Raji (cell line): ENCODE results near the gene RAB5B.

Source experiments
- POLR2A ChIP-seq: IDR thresholded peaks from 2 replicates; pipeline ENCODE4 v1.6.1; 2011; ENCODE audit warnings: low read depth, low read length, control low read depth; ENCODE audit not compliant: insufficient read depth

Gene RAB5B

GRCh38 chr12:56018356-56018755 is 44.5 kb downstream of the RAB5B start:
- no peak for TF ChIP-seq POLR2A

DNA sequence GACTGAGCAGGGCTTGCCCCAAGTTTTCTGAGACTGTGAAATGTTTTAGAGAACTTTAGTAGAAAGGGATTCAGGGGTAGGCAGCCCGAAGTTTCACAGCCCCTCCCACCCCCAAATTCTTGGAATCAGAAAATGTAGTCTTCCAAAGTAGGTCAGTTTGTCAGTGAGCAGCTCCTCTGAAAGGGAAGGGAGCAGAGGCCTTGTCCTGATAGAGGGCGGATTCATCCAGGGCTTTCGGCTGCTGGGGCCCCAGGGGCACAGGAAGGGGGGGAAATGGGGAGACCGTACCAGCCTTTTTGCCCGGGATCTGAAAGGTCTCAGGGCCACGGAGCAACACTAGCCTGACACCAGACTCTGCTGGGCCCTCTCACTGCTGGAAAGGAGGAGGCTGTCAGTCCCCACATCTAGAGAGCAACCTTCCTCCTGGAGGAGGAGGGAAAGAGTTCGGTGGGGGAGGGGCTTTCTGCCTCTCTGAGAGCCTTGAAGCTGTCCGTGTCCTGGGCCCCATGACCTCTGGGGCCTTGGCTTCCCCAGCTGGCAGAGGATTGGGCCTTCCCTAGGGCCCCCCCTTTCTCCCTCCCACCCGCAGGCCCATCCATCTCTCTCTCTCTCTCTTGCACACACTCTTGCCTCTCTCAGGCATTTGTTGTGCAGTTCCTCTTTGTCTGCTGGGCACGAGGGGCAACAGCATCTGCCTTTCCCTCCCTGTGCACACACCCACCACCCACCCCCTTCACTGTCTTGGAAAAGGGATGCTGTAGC is 46.7 kb downstream of the RAB5B start, which contains the start of gene IKZF4:
Gene IKZF4, plus strand, starts transcription at position 621 of the 762 bp plus-strand sequence. CDS start 451 bp downstream, outside the sequence.
- no peak for TF ChIP-seq POLR2A

GRCh38 chr12:56021889-56022497 is 48.1 kb downstream of the RAB5B start:
- no peak for TF ChIP-seq POLR2A

DNA sequence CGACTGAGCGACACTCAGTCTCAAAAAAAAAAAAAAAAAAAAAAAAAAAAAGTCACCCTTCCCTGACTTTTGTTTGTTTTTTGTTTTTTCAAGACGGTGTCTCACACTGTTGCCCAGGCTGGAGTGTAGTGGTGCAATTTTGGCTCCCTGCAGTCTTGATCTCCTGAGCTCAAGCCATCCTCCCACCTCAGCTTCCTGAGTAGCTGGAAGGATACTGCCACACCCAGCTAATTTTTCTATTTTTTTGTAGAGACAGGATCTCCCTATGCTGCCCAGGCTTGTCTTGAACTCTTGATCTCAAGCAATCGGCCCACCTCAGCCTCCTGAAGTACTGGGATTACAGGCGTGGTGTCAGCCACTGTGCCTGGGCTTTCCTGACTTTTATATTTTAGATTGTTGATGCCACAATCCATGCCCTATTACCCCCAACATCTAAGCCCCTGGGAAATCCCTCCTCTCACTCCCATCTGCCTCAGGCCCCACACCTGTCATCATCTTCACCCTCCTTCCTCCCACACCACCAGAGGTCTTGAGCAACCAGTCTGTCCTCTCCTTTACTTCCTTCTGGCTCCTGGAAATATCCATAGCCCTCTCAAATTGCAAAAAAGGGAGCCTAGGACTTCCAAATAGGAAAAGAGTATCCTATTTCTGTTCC is 54.8 kb downstream of the RAB5B start:
- TF ChIP-seq POLR2A, result no peak

- TF ChIP-seq POLR2A, result no peak
Measured at GRCh38 chr12:56029166-56029519, 55.3 kb downstream of the RAB5B start.

- TF ChIP-seq POLR2A, result no peak
Measured at GRCh38 chr12:56029666-56030293, 55.9 kb downstream of the RAB5B start.

GRCh38 chr12:56031987-56032386 is 58.1 kb downstream of the RAB5B start:
- TF ChIP-seq POLR2A, result no peak

DNA sequence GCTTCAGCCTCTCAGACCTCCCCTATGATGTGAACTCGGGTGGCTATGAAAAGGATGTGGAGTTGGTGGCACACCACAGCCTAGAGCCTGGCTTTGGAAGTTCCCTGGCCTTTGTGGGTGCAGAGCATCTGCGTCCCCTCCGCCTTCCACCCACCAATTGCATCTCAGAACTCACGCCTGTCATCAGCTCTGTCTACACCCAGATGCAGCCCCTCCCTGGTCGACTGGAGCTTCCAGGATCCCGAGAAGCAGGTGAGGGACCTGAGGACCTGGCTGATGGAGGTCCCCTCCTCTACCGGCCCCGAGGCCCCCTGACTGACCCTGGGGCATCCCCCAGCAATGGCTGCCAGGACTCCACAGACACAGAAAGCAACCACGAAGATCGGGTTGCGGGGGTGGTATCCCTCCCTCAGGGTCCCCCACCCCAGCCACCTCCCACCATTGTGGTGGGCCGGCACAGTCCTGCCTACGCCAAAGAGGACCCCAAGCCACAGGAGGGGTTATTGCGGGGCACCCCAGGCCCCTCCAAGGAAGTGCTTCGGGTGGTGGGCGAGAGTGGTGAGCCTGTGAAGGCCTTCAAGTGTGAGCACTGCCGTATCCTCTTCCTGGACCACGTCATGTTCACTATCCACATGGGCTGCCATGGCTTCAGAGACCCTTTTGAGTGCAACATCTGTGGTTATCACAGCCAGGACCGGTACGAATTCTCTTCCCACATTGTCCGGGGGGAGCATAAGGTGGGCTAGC is 60.9 kb downstream of the RAB5B start:
- TF ChIP-seq POLR2A, result no peak

DNA sequence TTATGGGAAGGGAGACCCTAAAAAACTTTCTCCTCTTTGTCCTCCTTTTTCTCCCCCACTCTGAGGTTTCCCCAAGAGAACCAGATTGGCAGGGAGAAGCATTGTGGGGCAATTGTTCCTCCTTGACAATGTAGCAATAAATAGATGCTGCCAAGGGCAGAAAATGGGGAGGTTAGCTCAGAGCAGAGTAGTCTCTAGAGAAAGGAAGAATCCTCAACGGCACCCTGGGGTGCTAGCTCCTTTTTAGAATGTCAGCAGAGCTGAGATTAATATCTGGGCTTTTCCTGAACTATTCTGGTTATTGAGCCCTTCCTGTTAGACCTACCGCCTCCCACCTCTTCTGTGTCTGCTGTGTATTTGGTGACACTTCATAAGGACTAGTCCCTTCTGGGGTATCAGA is 63.3 kb downstream of the RAB5B start:
- no peak for TF ChIP-seq POLR2A

DNA sequence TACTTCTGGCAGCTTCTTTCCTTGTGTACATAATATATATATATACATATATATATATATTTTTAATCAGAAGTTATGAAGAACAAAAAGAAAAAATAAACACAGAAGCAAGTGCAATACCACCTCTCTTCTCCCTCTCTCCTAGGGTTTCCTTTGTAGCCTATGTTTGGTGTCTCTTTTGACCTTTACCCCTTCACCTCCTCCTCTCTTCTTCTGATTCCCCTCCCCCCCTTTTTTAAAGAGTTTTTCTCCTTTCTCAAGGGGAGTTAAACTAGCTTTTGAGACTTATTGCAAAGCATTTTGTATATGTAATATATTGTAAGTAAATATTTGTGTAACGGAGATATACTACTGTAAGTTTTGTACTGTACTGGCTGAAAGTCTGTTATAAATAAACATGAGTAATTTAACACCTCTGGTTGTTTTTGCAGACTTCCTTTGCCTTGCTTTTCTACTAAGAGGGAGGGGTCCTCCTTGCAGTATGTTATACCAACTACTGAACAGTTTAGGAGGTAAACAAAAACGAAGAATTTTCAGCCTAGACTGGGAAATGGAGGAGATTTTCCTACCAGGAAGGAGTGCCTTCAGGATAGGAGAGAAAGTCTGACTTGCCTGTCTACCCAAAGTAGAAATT is 64.3 kb downstream of the RAB5B start:
- TF ChIP-seq POLR2A, result no peak

- no peak for TF ChIP-seq POLR2A
Measured at GRCh38 chr12:56040151-56040550, 66.3 kb downstream of the RAB5B start.

DNA sequence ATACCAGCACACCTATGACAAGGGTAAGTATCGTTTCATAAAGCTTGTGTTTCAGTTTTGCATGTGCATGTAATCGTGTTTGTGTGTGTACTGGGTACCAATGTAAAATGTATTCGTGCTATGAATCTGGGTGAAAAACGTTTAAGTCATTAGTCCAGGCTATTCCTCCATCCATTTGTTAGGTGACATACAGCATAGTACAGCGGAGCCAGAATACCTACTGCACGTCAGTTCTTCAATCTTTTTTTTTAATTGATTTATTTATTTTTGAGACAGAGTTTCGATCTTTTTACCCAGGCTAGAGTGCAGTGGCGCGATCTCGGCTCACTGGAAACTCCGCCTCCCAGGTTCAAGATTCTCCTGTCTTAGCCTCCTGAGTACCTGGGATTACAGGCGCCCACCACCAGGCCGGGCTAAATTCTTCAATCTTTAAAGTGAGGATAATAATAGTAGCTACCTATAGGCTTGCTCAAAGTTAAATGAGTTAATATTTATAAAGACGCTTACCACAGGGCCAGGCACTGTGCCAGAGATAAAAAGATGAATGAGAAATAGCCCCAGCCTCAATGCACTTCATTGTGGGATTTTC is 67.2 kb downstream of the RAB5B start:
- TF ChIP-seq POLR2A, result no peak

GRCh38 chr12:56041552-56042429 is 67.9 kb downstream of the RAB5B start, which contains the start of gene RPS26:
RPS26 (plus strand) TSS chr12:56041918; CDS start chr12:56042167, 249 bp downstream.
- peak; percentile 97 for TF ChIP-seq POLR2A
